HG03039 (cell line): ENCODE results near the gene PACSIN2.
"Not testable (repeated sequence)": the region's sequence is repeated elsewhere in the genome, so short reads cannot be mapped to it uniquely, and the experiment has no call there.

Source experiments
- ATAC-seq: cut with Tn5 transposase; IDR thresholded peaks from one replicate; pipeline ENCODE4 v1.9.1; 2021; ENCODE audit warnings: mild to moderate bottlenecking, moderate library complexity; ENCODE audit not compliant: unreplicated experiment

PACSIN2 gene

GRCh38 chr22:42992886-42993479 is 22.0 kb downstream of the PACSIN2 start:
- no peak for ATAC-seq

- ATAC-seq = no peak
Observed at GRCh38 chr22:42992092-42992491, 22.9 kb downstream of the PACSIN2 start.

- no peak for ATAC-seq
Observed at GRCh38 chr22:42991010-42991651, 23.8 kb downstream of the PACSIN2 start.

- no peak for ATAC-seq
Observed at GRCh38 chr22:42990131-42990838, 24.7 kb downstream of the PACSIN2 start.

GRCh38 chr22:42986115-42986514 is 28.8 kb downstream of the PACSIN2 start:
- no peak for ATAC-seq

- ATAC-seq = no peak
Observed at GRCh38 chr22:42985531-42985905, 29.4 kb downstream of the PACSIN2 start.

GRCh38 chr22:42984814-42985530 is 30.0 kb downstream of the PACSIN2 start:
- ATAC-seq = no peak

- ATAC-seq = no peak
Observed at GRCh38 chr22:42984397-42984796, 30.6 kb downstream of the PACSIN2 start.

- ATAC-seq = no peak
Observed at GRCh38 chr22:42983470-42983869, 31.5 kb downstream of the PACSIN2 start.

GRCh38 chr22:42979606-42980005 is 35.3 kb downstream of the PACSIN2 start:
- ATAC-seq = no peak

- no peak for ATAC-seq
Observed at GRCh38 chr22:42978453-42979103, 36.4 kb downstream of the PACSIN2 start.

GRCh38 chr22:42977569-42977968 is 37.4 kb downstream of the PACSIN2 start:
- no peak for ATAC-seq

- no peak for ATAC-seq
Observed at GRCh38 chr22:42976217-42976933, 38.6 kb downstream of the PACSIN2 start.

GRCh38 chr22:42974223-42974622 is 40.7 kb downstream of the PACSIN2 start:
- ATAC-seq = no peak

- no peak for ATAC-seq
Observed at GRCh38 chr22:42973536-42973881, 41.4 kb downstream of the PACSIN2 start.

GRCh38 chr22:42972649-42973535 is 42.1 kb downstream of the PACSIN2 start:
- no peak for ATAC-seq

- not testable (repeated sequence) for ATAC-seq
Observed at GRCh38 chr22:42971473-42971860, 43.5 kb downstream of the PACSIN2 start.

GRCh38 chr22:42970029-42970428 is 44.9 kb downstream of the PACSIN2 start:
- ATAC-seq = no peak

- no peak for ATAC-seq
Observed at GRCh38 chr22:42969348-42969975, 45.5 kb downstream of the PACSIN2 start.
